NCI-H2107 treated with DMSO at 0.1 percent for 48 hours (cell line): Measurements from ENCODE around the gene GPC3.

Experiments
- DNase-seq: peaks from one replicate; lab custom pipeline; 2025; ENCODE audit not compliant: unreplicated experiment; lab: John Stamatoyannopoulos, UW

GPC3 gene

GRCh38 chrX:133852401-133852800, 133.0 kb downstream of the GPC3 start:
- no peak for DNase-seq

- DNase-seq = no peak
These were observed 135.0 kb downstream of the GPC3 start for GRCh38 chrX:133850399-133850798.

- no peak for DNase-seq
These were observed 135.7 kb downstream of the GPC3 start for GRCh38 chrX:133849676-133850075.

GRCh38 chrX:133847340-133847994, 137.9 kb downstream of the GPC3 start:
- DNase-seq = no peak

- DNase-seq = no peak
These were observed 139.1 kb downstream of the GPC3 start for GRCh38 chrX:133846311-133846710.

- DNase-seq = no peak
These were observed 145.0 kb downstream of the GPC3 start for GRCh38 chrX:133840415-133840814.

- peak; percentile 17 for DNase-seq
These were observed 146.4 kb downstream of the GPC3 start for GRCh38 chrX:133838761-133839676.

GRCh38 chrX:133837091-133837490, 148.3 kb downstream of the GPC3 start:
- no peak for DNase-seq

GRCh38 chrX:133836561-133836960, 148.8 kb downstream of the GPC3 start:
- DNase-seq = no peak

GRCh38 chrX:133834771-133835170, 150.6 kb downstream of the GPC3 start:
- DNase-seq = no peak

GRCh38 chrX:133819546-133819945, 165.8 kb downstream of the GPC3 start:
- no peak for DNase-seq

- DNase-seq = no peak
These were observed 167.4 kb downstream of the GPC3 start for GRCh38 chrX:133818019-133818418.

GRCh38 chrX:133815496-133815895, 169.9 kb downstream of the GPC3 start:
- no peak for DNase-seq

- no peak for DNase-seq
These were observed 171.4 kb downstream of the GPC3 start for GRCh38 chrX:133813971-133814370.

- no peak for DNase-seq
These were observed 173.0 kb downstream of the GPC3 start for GRCh38 chrX:133812402-133812801.

- DNase-seq = no peak
These were observed 174.5 kb downstream of the GPC3 start for GRCh38 chrX:133810925-133811324.

- no peak for DNase-seq
These were observed 181.3 kb downstream of the GPC3 start for GRCh38 chrX:133804072-133804471.

- DNase-seq = no peak
These were observed 189.1 kb downstream of the GPC3 start for GRCh38 chrX:133796282-133796681.

GRCh38 chrX:133794126-133794525, 191.3 kb downstream of the GPC3 start:
- no peak for DNase-seq

GRCh38 chrX:133793626-133794025, 191.8 kb downstream of the GPC3 start:
- DNase-seq = no peak

GRCh38 chrX:133792198-133792953, 193.0 kb downstream of the GPC3 start:
- peak; percentile 58 for DNase-seq

- DNase-seq = no peak
These were observed 195.6 kb downstream of the GPC3 start for GRCh38 chrX:133789829-133790228.
